K562 (cell line): ENCODE results near the gene RGL2. TPM values are rescaled to one million over a fixed set of nuclear protein-coding genes. Genes with fewer than 3 reads are reported as not detected.

Experiments used
- CTCF ChIP-seq, 3 experiments: IDR thresholded peaks in 2 of 3; conservative IDR thresholded peaks in 1 of 3; 2 replicates each; pipeline ENCODE4 v1.5.1; 2011 to 2012; ENCODE audit warnings: low read length in 3 of 3, mild to moderate bottlenecking in 3 of 3, control low read depth in 2 of 3, improper control_type of control experiment in 1 of 3, inconsistent platforms in 1 of 3, low read depth in 1 of 3, mixed read lengths in 1 of 3, moderate library complexity in 1 of 3; ENCODE audit not compliant: insufficient read depth in 2 of 3
- DEAF1 ChIP-seq: fragments of 450-650 bp; formaldehyde crosslinking; IDR thresholded peaks from 2 replicates; pipeline ENCODE4 v1.4.0; 2020; ENCODE audit warnings: mild to moderate bottlenecking, moderate library complexity
- EGR1 ChIP-seq: fragments of 450-650 bp; conservative IDR thresholded peaks from 2 replicates; pipeline ENCODE4 v1.6.1; 2017; ENCODE audit warnings: mild to moderate bottlenecking
- ELF4 ChIP-seq: fragments of 450-650 bp; formaldehyde crosslinking; IDR thresholded peaks from 2 replicates; pipeline ENCODE4 v1.4.0; 2022; ENCODE audit warnings: missing genetic modification characterization
- FOSL1 ChIP-seq: fragments of 200-800 bp; sonication (Bioruptor generic); conservative IDR thresholded peaks from 2 replicates; pipeline ENCODE4 v1.6.1; 2016; ENCODE audit warnings: missing genetic modification characterization, missing compliant biosample characterization
- FOXK1 ChIP-seq: sonication (generic); formaldehyde crosslinking; IDR thresholded peaks from 2 replicates; pipeline ENCODE4 v1.8.0; 2022; ENCODE audit warnings: missing genetic modification reagents, mild to moderate bottlenecking, borderline replicate concordance
- GATAD2A ChIP-seq: fragments of 450-650 bp; IDR thresholded peaks from 2 replicates; pipeline ENCODE4 v1.6.1; 2017
- GTF2E2 ChIP-seq: fragments of 200-800 bp; sonication (Bioruptor generic); IDR thresholded peaks from 2 replicates; pipeline ENCODE4 v1.6.1; 2016; ENCODE audit warnings: missing genetic modification characterization, missing compliant biosample characterization
- KLF16 ChIP-seq: IDR thresholded peaks from 2 replicates; pipeline ENCODE4 v1.6.1; 2016; ENCODE audit warnings: antibody characterized with exemption
- MAZ ChIP-seq, 2 experiments: fragments of 450-650 bp in 1 of 2; sonication (generic) in 1 of 2; formaldehyde crosslinking; IDR thresholded peaks in 1 of 2; conservative IDR thresholded peaks in 1 of 2; 2 replicates each; pipeline versions ENCODE4 v1.4.0 to v1.5.0; 2020; ENCODE audit warnings: mild to moderate bottlenecking in 1 of 2, missing genetic modification reagents in 1 of 2
- PTTG1 ChIP-seq: fragments of 450-650 bp; IDR thresholded peaks from 2 replicates; pipeline ENCODE4 v1.6.1; 2016; ENCODE audit warnings: low read depth, mild to moderate bottlenecking, missing genetic modification characterization, missing compliant biosample characterization
- RB1 ChIP-seq: fragments of 450-650 bp; IDR thresholded peaks from 2 replicates; pipeline ENCODE4 v1.6.1; 2017; ENCODE audit warnings: low read depth, mild to moderate bottlenecking
- STAG1 ChIP-seq: sonication (generic); formaldehyde crosslinking; IDR thresholded peaks from 2 replicates; pipeline ENCODE4 v1.5.0; 2020; ENCODE audit warnings: missing genetic modification reagents, borderline replicate concordance
- TCF15 ChIP-seq: fragments of 250-450 bp; sonication (Bioruptor Pico); IDR thresholded peaks from 2 replicates; pipeline ENCODE4 v1.8.0; 2022; ENCODE audit warnings: moderate library complexity, mild to moderate bottlenecking, inconsistent platforms
- ZBTB43 ChIP-seq: sonication (generic); formaldehyde crosslinking; IDR thresholded peaks from 2 replicates; pipeline ENCODE4 v1.8.0; 2023; ENCODE audit warnings: mild to moderate bottlenecking, missing genetic modification reagents
- ZHX1 ChIP-seq: fragments of 150-350 bp; conservative IDR thresholded peaks from 2 replicates; pipeline ENCODE4 v1.6.1; 2014; ENCODE audit warnings: low read length
- ZNF740 ChIP-seq, 3 experiments: fragments of 200-800 bp in 1 of 3; sonication (Bioruptor generic) in 1 of 3; sonication (generic) in 1 of 3; formaldehyde crosslinking in 1 of 3; IDR thresholded peaks; 2 replicates each; pipeline versions ENCODE4 v1.6.1 to v1.8.0; 2016 to 2022; ENCODE audit warnings: mild to moderate bottlenecking in 2 of 3, missing compliant biosample characterization in 2 of 3, missing genetic modification characterization in 2 of 3, missing genetic modification reagents in 1 of 3
- polyA plus RNA-seq, 8 experiments: library from polyadenylated mRNA; depleted of rRNA in 4 of 8; stranded (reverse) in 5 of 8; unstranded in 3 of 8; fragments of >200 nt; fragmentation: Nextera tagmentation in 2 of 8; fragmentation: Illumina TruSeq in 1 of 8; extraction: Ambion mirVana in 2 of 8; extraction: Trizol in 1 of 8; gene quantifications; 2 replicates each; pipeline versions ENCODE4 v1.2.1 to v1.2.3, GENCODE V29; 2011 to 2014; ENCODE audit warnings: inconsistent platforms in 1 of 8, missing spikeins in 1 of 8
- total RNA-seq, 7 experiments: library from RNA; depleted of rRNA in 6 of 7; stranded (reverse); fragments of >200 nt in 6 of 7; fragmentation: Illumina TruSeq in 2 of 7; extraction: Trizol in 2 of 7; gene quantifications; 2 replicates each; pipeline versions ENCODE4 v1.2.1 to v1.2.3, GENCODE V29; 2011 to 2021; ENCODE audit warnings: low replicate concordance in 1 of 7

The RGL2 gene
- total and polyA plus RNA-seq, 9 of the 15 experiments (the other 6 are each of a cell fraction or from before 2014, with no cell fraction given): 1.8 to 57.1 (median 19.5) TPM

GRCh38 chr6:33247977-33248642 is 50.6 kb downstream of the RGL2 start (continued):
- TF ChIP-seq ZNF740 (CRISPR knock-in tag; IDR thresholded peaks at IDR 0.05) (peak; percentile 65; the same call in 1 of the 2 replicates), ZNF740 (tag; IDR thresholded peaks at IDR 0.05) (peak in 1 of 2 experiments; percentile 53; a peak in 1 of 4 replicates), ZHX1 (peak; percentile 23; the same call in 1 of the 2 replicates), DEAF1 (CRISPR knock-in tag) (peak; percentile 90), ZBTB43 (CRISPR knock-in tag) (0 out of 2 replicates have a peak, but pooled peaks have one; percentile 29), KLF16 (0 out of 2 replicates have a peak, but pooled peaks have one; percentile 7), MAZ (CRISPR knock-in tag; conservative IDR thresholded peaks at IDR 0.05 in 1 of 2, IDR thresholded peaks at IDR 0.05 in 1 of 2) (peak in 1 of 2 experiments; percentile 87; a peak in 2 of 4 replicates), STAG1 (peak; percentile 89), CTCF (IDR thresholded peaks at IDR 0.05 in 2 of 3, conservative IDR thresholded peaks at IDR 0.05 in 1 of 3; ENCODE audit: insufficient read depth in 2 of 3, low read depth in 1 of 3, low read length in 3 of 3) (peak; percentile 96 to 98 (median 98)), GATAD2A (0 out of 2 replicates have a peak, but pooled peaks have one; percentile 9), RB1 (peak; percentile 83), FOSL1 (tag) (0 out of 2 replicates have a peak, but pooled peaks have one; percentile 5), FOXK1 (peak; percentile 80; the same call in 1 of the 2 replicates), EGR1 (peak; percentile 68), PTTG1 (tag) (no peak), GTF2E2 (tag) (peak; percentile 35; the same call in 1 of the 2 replicates), ELF4 (CRISPR knock-in tag) (no peak), TCF15 (no peak)
